ENCODE measurements around the gene DISP2.

- TF ChIP-seq CTCF (IDR thresholded peaks at IDR 0.05; ENCODE audit: borderline replicate concordance, extremely low read depth, low read length, poor library complexity, severe bottlenecking) (no peak), EZH2 (IDR thresholded peaks at IDR 0.05; ENCODE audit: borderline replicate concordance, low read depth, low read length, severe bottlenecking) (no peak)
Observed at GRCh38 chr15:40325188-40325587, 32.8 kb upstream of the DISP2 start.
